ENCODE measurements around the gene EREG. TPM values are rescaled to one million over a fixed set of nuclear protein-coding genes. Genes with fewer than 3 reads are reported as not detected.
A peak's percentile ranks its signal among the peaks of the same experiment; 100 is the strongest.

Gene EREG
- total and polyA plus RNA-seq, 9 of the 15 experiments (the other 6 are each of a cell fraction or from before 2014, with no cell fraction given) = 0.97 to 7.3 (median 2.5) TPM

DNA sequence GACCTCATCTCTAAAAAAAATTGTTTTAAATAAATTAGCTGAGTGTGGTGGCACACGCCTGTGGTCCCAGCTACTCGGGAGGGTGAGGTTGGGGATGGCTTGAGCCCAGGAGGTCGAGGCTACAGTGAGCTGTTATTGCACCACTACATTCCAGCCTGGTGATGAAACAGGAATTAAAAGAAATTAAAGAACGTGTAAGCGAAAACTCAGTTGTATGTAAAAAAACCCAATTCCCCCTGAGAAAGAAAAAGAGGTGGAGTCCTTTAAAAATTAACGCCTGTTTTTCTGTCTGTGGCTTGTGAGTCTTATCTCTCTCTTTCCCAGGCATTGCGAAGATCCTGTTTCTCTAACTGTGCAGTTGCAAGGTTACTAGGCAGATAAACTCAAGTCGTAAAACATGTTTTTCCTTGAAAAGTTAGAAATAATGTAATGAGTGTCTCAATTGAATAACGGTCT, 34.6 kb upstream of the EREG start (continued):
- TF ChIP-seq, protein P1, sequence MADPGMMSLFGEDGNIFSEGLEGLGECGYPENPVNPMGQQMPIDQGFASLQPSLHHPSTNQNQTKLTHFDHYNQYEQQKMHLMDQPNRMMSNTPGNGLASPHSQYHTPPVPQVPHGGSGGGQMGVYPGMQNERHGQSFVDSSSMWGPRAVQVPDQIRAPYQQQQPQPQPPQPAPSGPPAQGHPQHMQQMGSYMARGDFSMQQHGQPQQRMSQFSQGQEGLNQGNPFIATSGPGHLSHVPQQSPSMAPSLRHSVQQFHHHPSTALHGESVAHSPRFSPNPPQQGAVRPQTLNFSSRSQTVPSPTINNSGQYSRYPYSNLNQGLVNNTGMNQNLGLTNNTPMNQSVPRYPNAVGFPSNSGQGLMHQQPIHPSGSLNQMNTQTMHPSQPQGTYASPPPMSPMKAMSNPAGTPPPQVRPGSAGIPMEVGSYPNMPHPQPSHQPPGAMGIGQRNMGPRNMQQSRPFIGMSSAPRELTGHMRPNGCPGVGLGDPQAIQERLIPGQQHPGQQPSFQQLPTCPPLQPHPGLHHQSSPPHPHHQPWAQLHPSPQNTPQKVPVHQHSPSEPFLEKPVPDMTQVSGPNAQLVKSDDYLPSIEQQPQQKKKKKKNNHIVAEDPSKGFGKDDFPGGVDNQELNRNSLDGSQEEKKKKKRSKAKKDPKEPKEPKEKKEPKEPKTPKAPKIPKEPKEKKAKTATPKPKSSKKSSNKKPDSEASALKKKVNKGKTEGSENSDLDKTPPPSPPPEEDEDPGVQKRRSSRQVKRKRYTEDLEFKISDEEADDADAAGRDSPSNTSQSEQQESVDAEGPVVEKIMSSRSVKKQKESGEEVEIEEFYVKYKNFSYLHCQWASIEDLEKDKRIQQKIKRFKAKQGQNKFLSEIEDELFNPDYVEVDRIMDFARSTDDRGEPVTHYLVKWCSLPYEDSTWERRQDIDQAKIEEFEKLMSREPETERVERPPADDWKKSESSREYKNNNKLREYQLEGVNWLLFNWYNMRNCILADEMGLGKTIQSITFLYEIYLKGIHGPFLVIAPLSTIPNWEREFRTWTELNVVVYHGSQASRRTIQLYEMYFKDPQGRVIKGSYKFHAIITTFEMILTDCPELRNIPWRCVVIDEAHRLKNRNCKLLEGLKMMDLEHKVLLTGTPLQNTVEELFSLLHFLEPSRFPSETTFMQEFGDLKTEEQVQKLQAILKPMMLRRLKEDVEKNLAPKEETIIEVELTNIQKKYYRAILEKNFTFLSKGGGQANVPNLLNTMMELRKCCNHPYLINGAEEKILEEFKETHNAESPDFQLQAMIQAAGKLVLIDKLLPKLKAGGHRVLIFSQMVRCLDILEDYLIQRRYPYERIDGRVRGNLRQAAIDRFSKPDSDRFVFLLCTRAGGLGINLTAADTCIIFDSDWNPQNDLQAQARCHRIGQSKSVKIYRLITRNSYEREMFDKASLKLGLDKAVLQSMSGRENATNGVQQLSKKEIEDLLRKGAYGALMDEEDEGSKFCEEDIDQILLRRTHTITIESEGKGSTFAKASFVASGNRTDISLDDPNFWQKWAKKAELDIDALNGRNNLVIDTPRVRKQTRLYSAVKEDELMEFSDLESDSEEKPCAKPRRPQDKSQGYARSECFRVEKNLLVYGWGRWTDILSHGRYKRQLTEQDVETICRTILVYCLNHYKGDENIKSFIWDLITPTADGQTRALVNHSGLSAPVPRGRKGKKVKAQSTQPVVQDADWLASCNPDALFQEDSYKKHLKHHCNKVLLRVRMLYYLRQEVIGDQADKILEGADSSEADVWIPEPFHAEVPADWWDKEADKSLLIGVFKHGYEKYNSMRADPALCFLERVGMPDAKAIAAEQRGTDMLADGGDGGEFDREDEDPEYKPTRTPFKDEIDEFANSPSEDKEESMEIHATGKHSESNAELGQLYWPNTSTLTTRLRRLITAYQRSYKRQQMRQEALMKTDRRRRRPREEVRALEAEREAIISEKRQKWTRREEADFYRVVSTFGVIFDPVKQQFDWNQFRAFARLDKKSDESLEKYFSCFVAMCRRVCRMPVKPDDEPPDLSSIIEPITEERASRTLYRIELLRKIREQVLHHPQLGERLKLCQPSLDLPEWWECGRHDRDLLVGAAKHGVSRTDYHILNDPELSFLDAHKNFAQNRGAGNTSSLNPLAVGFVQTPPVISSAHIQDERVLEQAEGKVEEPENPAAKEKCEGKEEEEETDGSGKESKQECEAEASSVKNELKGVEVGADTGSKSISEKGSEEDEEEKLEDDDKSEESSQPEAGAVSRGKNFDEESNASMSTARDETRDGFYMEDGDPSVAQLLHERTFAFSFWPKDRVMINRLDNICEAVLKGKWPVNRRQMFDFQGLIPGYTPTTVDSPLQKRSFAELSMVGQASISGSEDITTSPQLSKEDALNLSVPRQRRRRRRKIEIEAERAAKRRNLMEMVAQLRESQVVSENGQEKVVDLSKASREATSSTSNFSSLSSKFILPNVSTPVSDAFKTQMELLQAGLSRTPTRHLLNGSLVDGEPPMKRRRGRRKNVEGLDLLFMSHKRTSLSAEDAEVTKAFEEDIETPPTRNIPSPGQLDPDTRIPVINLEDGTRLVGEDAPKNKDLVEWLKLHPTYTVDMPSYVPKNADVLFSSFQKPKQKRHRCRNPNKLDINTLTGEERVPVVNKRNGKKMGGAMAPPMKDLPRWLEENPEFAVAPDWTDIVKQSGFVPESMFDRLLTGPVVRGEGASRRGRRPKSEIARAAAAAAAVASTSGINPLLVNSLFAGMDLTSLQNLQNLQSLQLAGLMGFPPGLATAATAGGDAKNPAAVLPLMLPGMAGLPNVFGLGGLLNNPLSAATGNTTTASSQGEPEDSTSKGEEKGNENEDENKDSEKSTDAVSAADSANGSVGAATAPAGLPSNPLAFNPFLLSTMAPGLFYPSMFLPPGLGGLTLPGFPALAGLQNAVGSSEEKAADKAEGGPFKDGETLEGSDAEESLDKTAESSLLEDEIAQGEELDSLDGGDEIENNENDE (IDR thresholded peaks at IDR 0.05; ENCODE audit: low read depth, low read length) = no peak
- no peak for TF ChIP-seq PHB2 (IDR thresholded peaks at IDR 0.05; ENCODE audit: low read depth)
- 0 out of 2 replicates have a peak, but pooled peaks have one; percentile 34 for TF ChIP-seq CBX1 (IDR thresholded peaks at IDR 0.05; ENCODE audit: low read depth)
- TF ChIP-seq ZNF239 (CRISPR knock-in tag; IDR thresholded peaks at IDR 0.05) = no peak
- TF ChIP-seq, protein P2, sequence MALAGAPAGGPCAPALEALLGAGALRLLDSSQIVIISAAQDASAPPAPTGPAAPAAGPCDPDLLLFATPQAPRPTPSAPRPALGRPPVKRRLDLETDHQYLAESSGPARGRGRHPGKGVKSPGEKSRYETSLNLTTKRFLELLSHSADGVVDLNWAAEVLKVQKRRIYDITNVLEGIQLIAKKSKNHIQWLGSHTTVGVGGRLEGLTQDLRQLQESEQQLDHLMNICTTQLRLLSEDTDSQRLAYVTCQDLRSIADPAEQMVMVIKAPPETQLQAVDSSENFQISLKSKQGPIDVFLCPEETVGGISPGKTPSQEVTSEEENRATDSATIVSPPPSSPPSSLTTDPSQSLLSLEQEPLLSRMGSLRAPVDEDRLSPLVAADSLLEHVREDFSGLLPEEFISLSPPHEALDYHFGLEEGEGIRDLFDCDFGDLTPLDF (CRISPR knock-in tag; IDR thresholded peaks at IDR 0.05) = no peak
- TF ChIP-seq MTA3 (IDR thresholded peaks at IDR 0.05; ENCODE audit: borderline replicate concordance) = no peak
- no peak for TF ChIP-seq SMAD1 (IDR thresholded peaks at IDR 0.05; ENCODE audit: low read depth, low read length, partially characterized antibody)
- no peak for TF ChIP-seq HMGN3 (IDR thresholded peaks at IDR 0.05; ENCODE audit: borderline replicate concordance, extremely low read depth, insufficient read length, low read depth, low read length)
- TF ChIP-seq ZKSCAN3 (CRISPR knock-in tag; IDR thresholded peaks at IDR 0.05) = no peak
- TF ChIP-seq, protein P3, sequence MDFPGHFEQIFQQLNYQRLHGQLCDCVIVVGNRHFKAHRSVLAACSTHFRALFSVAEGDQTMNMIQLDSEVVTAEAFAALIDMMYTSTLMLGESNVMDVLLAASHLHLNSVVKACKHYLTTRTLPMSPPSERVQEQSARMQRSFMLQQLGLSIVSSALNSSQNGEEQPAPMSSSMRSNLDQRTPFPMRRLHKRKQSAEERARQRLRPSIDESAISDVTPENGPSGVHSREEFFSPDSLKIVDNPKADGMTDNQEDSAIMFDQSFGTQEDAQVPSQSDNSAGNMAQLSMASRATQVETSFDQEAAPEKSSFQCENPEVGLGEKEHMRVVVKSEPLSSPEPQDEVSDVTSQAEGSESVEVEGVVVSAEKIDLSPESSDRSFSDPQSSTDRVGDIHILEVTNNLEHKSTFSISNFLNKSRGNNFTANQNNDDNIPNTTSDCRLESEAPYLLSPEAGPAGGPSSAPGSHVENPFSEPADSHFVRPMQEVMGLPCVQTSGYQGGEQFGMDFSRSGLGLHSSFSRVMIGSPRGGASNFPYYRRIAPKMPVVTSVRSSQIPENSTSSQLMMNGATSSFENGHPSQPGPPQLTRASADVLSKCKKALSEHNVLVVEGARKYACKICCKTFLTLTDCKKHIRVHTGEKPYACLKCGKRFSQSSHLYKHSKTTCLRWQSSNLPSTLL (IDR thresholded peaks at IDR 0.05) = no peak
- TF ChIP-seq MTA2 (IDR thresholded peaks at IDR 0.05; ENCODE audit: low read depth) = no peak

All from K562 (cell line).